Measurements from ENCODE around the gene DUSP10. TPM values are rescaled to one million over a fixed set of nuclear protein-coding genes. Genes with fewer than 3 reads are reported as not detected.

The DUSP10 gene
- 8.6 TPM for polyA plus RNA-seq (2012; ENCODE audit: insufficient read length, low read depth)

DNA sequence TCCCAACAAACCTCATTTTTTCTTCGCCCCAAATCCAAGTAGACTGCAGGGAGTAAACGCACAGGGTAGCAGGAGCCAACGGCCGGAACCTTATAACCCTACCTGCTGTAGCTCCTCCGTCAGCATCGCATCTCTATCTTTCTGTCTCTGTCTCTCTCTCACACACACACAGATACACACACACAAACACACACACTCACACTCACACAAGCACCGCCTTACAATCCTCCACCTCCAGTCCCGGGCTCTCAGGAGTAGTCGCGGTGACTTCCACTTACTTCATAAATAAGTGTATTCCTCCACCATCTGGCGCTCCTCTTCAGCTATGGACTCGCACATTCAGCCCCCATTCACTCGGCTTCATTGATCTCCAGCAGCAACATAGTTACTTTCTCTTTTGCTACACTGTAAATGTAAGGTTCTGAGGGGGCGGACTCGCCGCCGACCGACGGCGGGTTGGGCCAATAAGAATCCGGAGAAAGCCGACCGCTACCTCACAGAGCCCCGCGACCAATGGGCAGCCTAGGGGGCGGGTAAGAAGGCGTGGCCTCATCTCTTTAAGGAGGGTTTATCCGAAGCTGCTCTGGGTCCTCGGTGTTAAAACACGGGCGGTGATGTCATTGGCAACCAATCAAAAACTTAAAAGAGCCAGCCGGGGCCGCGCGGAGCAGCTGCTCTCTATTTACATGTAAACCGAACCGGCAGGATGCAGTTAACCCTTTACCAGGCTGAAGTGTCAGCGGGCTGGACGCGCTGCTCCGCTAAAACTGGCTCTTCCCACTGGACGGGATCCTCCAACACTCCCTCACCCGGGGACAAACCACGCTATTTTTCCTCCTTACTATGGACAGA, at the start of gene DUSP10:
Gene DUSP10 (minus strand): TSS at position 387 of the 852 bp plus-strand sequence. CDS start 2,345 bp downstream, outside the sequence.
- TF ChIP-seq POLR2AphosphoS5 (IDR thresholded peaks at IDR 0.05; ENCODE audit: low read depth, low read length) = peak; percentile 70; the same call in 1 of the 2 replicates
- TF ChIP-seq FOXP2 (optimal IDR thresholded peaks at IDR 0.05; ENCODE audit: borderline replicate concordance, extremely low read depth, extremely low read length, insufficient read depth) = peak; percentile 81
- TF ChIP-seq SIN3A (IDR thresholded peaks at IDR 0.05; ENCODE audit: borderline replicate concordance, insufficient read depth, low read length) = peak; percentile 92
- TF ChIP-seq TAF1 (IDR thresholded peaks at IDR 0.05; ENCODE audit: borderline replicate concordance, insufficient read depth, low read length) = 0 out of 2 replicates have a peak, but pooled peaks have one; percentile 57
- TF ChIP-seq, protein P1, sequence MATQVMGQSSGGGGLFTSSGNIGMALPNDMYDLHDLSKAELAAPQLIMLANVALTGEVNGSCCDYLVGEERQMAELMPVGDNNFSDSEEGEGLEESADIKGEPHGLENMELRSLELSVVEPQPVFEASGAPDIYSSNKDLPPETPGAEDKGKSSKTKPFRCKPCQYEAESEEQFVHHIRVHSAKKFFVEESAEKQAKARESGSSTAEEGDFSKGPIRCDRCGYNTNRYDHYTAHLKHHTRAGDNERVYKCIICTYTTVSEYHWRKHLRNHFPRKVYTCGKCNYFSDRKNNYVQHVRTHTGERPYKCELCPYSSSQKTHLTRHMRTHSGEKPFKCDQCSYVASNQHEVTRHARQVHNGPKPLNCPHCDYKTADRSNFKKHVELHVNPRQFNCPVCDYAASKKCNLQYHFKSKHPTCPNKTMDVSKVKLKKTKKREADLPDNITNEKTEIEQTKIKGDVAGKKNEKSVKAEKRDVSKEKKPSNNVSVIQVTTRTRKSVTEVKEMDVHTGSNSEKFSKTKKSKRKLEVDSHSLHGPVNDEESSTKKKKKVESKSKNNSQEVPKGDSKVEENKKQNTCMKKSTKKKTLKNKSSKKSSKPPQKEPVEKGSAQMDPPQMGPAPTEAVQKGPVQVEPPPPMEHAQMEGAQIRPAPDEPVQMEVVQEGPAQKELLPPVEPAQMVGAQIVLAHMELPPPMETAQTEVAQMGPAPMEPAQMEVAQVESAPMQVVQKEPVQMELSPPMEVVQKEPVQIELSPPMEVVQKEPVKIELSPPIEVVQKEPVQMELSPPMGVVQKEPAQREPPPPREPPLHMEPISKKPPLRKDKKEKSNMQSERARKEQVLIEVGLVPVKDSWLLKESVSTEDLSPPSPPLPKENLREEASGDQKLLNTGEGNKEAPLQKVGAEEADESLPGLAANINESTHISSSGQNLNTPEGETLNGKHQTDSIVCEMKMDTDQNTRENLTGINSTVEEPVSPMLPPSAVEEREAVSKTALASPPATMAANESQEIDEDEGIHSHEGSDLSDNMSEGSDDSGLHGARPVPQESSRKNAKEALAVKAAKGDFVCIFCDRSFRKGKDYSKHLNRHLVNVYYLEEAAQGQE (IDR thresholded peaks at IDR 0.05; ENCODE audit: insufficient read depth in 1 of 2, low read depth in 2 of 2, low read length in 2 of 2) = peak in 1 of 2 experiments; percentile 48; a peak in 1 of 4 replicates

DNA sequence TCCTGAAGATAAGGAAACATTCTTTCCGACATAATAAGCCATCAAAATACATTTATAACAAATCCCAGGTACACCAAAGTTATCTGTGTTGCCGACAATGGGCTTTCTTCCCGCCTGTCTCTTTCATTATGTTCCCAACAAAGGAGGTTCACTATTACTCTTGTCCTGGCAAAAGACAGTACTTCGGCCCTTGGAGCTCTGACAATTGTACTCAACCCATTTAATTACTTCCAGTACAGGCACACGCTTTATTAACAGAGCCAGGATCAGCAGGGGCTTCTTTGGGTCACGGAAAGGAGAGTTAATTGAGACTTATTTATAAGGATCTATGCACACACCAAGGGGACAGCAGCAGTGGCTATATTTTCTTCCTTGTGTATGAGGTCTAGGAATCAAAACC, 46.6 kb upstream of the DUSP10 start:
- no peak for TF ChIP-seq TAF1 (IDR thresholded peaks at IDR 0.05; ENCODE audit: borderline replicate concordance, insufficient read depth, low read length)
- TF ChIP-seq SIN3A (IDR thresholded peaks at IDR 0.05; ENCODE audit: borderline replicate concordance, insufficient read depth, low read length) = no peak
- TF ChIP-seq, protein P1 (IDR thresholded peaks at IDR 0.05; ENCODE audit: insufficient read depth in 1 of 2, low read depth in 2 of 2, low read length in 2 of 2) = no peak
- TF ChIP-seq POLR2AphosphoS5 (IDR thresholded peaks at IDR 0.05; ENCODE audit: low read depth, low read length) = no peak
- TF ChIP-seq FOXP2 (optimal IDR thresholded peaks at IDR 0.05; ENCODE audit: borderline replicate concordance, extremely low read depth, extremely low read length, insufficient read depth) = no peak

DNA sequence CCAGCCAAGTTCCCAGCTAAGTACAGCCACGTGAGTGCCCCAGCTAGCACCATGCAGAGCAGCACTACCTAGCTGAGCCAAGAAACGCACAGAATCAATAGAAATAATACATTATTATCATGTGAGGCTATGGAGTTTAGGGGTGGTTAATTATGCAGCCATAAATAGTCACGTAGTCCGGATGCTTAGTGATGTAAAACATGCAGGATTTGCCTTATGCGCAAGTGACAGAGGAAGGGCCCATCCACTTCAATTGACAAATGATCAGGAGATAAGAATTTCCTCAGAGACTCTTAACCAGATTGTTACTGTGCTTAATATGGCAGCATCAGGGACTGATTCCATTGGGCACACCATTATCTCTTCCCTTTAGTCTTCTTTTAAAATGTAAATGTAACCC, 44.8 kb upstream of the DUSP10 start:
- TF ChIP-seq, protein P1 (IDR thresholded peaks at IDR 0.05; ENCODE audit: insufficient read depth in 1 of 2, low read depth in 2 of 2, low read length in 2 of 2) = no peak
- TF ChIP-seq SIN3A (IDR thresholded peaks at IDR 0.05; ENCODE audit: borderline replicate concordance, insufficient read depth, low read length) (no peak), FOXP2 (optimal IDR thresholded peaks at IDR 0.05; ENCODE audit: borderline replicate concordance, extremely low read depth, extremely low read length, insufficient read depth) (no peak), POLR2AphosphoS5 (IDR thresholded peaks at IDR 0.05; ENCODE audit: low read depth, low read length) (no peak), TAF1 (IDR thresholded peaks at IDR 0.05; ENCODE audit: borderline replicate concordance, insufficient read depth, low read length) (no peak)

DNA sequence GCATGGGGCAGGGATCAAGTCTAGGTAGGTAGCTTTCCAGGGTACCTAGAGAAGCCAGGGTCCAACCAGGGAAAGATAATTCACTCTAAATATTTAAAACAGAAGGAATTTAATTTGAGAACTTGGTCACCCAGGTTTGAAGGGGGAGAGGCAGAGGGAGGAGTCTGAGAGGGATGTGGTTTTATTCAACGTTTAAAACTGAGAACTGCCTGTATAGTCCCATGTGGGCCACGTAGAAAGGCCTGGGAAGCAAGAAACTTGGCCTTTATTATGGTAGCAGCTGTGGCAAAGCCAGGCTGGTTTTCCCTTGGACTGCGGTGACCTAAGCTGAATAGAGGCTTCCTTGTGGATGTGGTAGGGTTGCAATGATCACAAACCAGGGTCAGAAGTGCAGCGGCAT, 42.0 kb upstream of the DUSP10 start:
- TF ChIP-seq FOXP2 (optimal IDR thresholded peaks at IDR 0.05; ENCODE audit: borderline replicate concordance, extremely low read depth, extremely low read length, insufficient read depth) = no peak
- TF ChIP-seq TAF1 (IDR thresholded peaks at IDR 0.05; ENCODE audit: borderline replicate concordance, insufficient read depth, low read length) = no peak
- TF ChIP-seq POLR2AphosphoS5 (IDR thresholded peaks at IDR 0.05; ENCODE audit: low read depth, low read length) = no peak
- TF ChIP-seq SIN3A (IDR thresholded peaks at IDR 0.05; ENCODE audit: borderline replicate concordance, insufficient read depth, low read length) = no peak
- TF ChIP-seq, protein P1 (IDR thresholded peaks at IDR 0.05; ENCODE audit: insufficient read depth in 1 of 2, low read depth in 2 of 2, low read length in 2 of 2) = no peak
